ENCODE data around the gene MRPL36.
"Not testable (repeated sequence)": the region's sequence is repeated elsewhere in the genome, so short reads cannot be mapped to it uniquely, and the experiment has no call there.

Gene MRPL36

GRCh38 chr5:1799602-1800471, at the start of gene MRPL36:
TSS of gene MRPL36 (minus strand) at chr5:1799837. CDS start at chr5:1798935, 902 bp downstream.
- H3K4me1 ChIP-seq (ENCODE audit: insufficient read depth, low read length): no peaks in the 10 kb centered on the region
- H3K9ac ChIP-seq (ENCODE audit: low read depth, low read length): peak within 1 kb of the TSS; percentile 84
- H3K9me3 ChIP-seq (ENCODE audit: control insufficient read depth, insufficient read depth, low read length): no peaks in the 10 kb centered on the region
- peaks cover 27% of the 10 kb centered on the region for H3K36me3 ChIP-seq (ENCODE audit: insufficient read depth, low read length)

DNA sequence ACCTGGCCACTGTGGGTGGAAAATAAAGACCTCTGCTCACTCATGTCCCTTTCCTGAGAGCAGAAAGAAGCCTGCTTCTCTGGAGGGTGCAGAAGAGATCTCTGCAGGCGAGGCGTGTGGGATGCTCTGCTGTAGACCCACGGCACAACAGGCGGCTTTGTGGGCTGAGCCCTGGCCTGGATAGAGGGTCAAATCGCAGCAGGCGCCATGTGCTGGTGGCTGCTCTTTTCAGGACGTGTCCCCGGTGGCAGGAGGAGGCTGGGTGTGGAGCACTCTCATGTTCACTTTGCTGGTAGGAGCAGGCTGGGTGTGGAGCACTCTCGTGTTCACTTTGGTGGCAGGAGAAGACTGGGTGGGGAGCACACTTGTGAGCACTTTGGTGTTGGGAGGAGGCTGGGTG, 48.0 kb upstream of the MRPL36 start:
- H3K9ac ChIP-seq (ENCODE audit: low read depth, low read length): no peak overlapping the region
- H3K4me1 ChIP-seq (ENCODE audit: insufficient read depth, low read length): peaks cover 6% of the 10 kb centered on the region; the same call in 1 of the 2 replicates
- H3K36me3 ChIP-seq (ENCODE audit: insufficient read depth, low read length): no peaks in the 10 kb centered on the region
- H3K9me3 ChIP-seq (ENCODE audit: control insufficient read depth, insufficient read depth, low read length): no peaks in the 10 kb centered on the region

- H3K9ac ChIP-seq (ENCODE audit: low read depth, low read length): no peak overlapping the region
- H3K4me1 ChIP-seq (ENCODE audit: insufficient read depth, low read length): peaks cover 6% of the 10 kb centered on the region; the same call in 1 of the 2 replicates
- no peaks in the 10 kb centered on the region for H3K36me3 ChIP-seq (ENCODE audit: insufficient read depth, low read length)
- H3K9me3 ChIP-seq (ENCODE audit: control insufficient read depth, insufficient read depth, low read length): no peaks in the 10 kb centered on the region
Observed at GRCh38 chr5:1847056-1847455, 47.4 kb upstream of the MRPL36 start.

- Histone ChIP-seq H3K4me1 (ENCODE audit: insufficient read depth, low read length) (peaks cover 2% of the 10 kb centered on the region; the same call in 1 of the 2 replicates), H3K9me3 (ENCODE audit: control insufficient read depth, insufficient read depth, low read length) (no peaks in the 10 kb centered on the region), H3K9ac (ENCODE audit: low read depth, low read length) (no peak overlapping the region), H3K36me3 (ENCODE audit: insufficient read depth, low read length) (no peaks in the 10 kb centered on the region)
Observed at GRCh38 chr5:1846583-1846982, 46.9 kb upstream of the MRPL36 start.

GRCh38 chr5:1845696-1846095, 46.1 kb upstream of the MRPL36 start:
- H3K9ac ChIP-seq (ENCODE audit: low read depth, low read length): no peak overlapping the region

GRCh38 chr5:1844708-1845436, 45.2 kb upstream of the MRPL36 start:
- Histone ChIP-seq H3K4me1 (ENCODE audit: insufficient read depth, low read length) (peaks cover 7% of the 10 kb centered on the region; the same call in 1 of the 2 replicates), H3K9ac (ENCODE audit: low read depth, low read length) (no peak overlapping the region), H3K36me3 (ENCODE audit: insufficient read depth, low read length) (no peaks in the 10 kb centered on the region), H3K9me3 (ENCODE audit: control insufficient read depth, insufficient read depth, low read length) (no peaks in the 10 kb centered on the region)

More at GRCh38 chr5:1845696-1846095, 46.1 kb upstream of the MRPL36 start:
- Histone ChIP-seq H3K4me1 (ENCODE audit: insufficient read depth, low read length) (peaks cover 7% of the 10 kb centered on the region; the same call in 1 of the 2 replicates), H3K36me3 (ENCODE audit: insufficient read depth, low read length) (no peaks in the 10 kb centered on the region), H3K9me3 (ENCODE audit: control insufficient read depth, insufficient read depth, low read length) (no peaks in the 10 kb centered on the region)

DNA sequence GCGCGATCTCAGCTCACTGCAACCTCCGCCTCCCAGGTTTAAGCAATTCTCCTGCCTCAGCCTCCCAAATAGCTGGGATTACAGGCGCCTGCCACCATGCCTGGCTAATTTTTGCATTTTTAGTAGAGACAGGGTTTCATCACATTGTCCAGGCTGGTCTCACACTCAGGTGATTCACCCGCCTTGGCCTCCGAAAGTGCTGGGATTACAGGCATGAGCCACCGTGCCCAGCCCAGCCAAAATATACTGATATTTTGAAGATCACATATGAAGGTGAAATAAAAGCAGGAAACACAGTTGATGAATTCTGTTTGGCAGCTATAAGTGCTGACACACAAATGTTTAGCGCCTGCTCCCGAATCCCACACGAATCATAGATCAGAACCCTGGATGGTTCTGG, 44.1 kb upstream of the MRPL36 start:
- not testable (repeated sequence) for H3K9ac ChIP-seq (ENCODE audit: low read depth, low read length); H3K4me1 ChIP-seq (ENCODE audit: insufficient read depth, low read length); H3K36me3 ChIP-seq (ENCODE audit: insufficient read depth, low read length); H3K9me3 ChIP-seq (ENCODE audit: control insufficient read depth, insufficient read depth, low read length)

DNA sequence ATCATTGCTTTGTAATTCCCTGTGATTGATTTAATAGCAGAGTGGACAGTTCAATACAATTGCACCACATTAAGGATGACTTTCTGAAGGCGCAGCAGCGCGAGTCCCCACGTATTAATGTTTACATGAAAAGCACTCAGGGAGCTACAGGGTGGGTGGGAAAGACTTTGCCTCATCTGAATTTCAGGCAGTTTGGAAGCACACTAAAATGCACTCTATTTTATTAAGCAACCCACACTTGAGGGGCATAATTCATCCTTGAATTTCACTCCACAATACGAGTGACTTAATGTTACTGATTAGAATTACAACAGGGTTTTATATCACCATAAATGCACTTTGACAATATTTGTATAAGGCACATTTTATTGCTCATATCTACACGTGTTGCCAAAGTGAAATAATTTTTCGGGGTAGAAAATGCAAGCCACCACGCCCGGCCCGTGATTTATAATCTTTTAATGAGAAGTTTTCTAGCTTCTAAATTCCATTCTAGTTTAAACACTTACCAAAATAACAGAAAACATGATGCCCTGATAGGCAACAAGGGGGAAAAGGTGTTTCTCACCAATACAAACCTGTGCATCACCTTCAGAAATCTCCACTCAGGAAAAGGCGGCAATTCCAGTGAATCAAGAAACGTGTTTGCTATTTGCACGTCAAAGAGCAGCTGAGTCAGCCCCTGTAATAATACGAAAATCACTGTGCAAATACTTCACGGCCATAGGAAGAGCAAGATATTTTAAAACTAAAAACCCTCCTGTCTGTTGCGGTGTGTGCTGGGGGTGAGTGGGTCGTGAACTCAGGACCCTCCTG, 42.6 kb upstream of the MRPL36 start:
- peaks cover 7% of the 10 kb centered on the region; the same call in 1 of the 2 replicates for H3K4me1 ChIP-seq (ENCODE audit: insufficient read depth, low read length)

DNA sequence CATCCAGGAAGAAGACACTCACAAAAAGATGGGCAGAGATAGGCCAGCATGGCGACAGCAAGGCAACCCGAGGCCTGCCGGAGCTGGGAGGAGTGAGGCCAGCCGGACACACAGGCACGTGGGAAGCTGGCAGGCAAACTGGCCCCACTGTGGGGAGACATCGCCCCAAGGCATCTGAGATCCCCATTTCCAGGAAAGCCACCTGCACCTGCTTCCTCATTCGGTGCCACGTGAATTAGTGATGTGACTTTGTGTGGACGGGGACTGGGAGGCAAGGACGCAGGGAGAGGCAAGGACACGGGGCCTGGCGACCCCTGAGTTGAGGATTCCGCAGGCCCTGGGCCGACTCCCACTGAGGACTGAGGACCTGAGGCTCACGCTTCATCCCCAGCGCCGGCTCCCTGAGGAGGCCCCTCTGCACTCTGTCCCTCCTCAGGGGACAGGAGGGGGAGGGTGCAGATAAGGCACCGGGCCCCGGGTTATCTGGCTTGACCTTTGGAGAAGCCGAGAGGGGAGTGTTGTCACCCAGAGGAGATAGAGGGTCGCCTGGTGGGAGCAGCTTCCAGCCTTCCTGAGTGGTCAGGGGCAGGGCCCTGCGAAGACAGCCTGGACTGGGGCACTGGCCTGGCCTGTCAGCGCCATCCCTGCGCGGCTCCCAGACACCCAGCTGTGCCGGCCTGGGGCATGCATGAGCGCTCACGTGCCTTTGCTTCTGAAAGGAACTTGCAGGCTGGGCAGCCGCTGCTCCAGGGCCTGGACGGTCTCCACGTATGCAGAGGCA, 41.3 kb upstream of the MRPL36 start:
- Histone ChIP-seq H3K9ac (ENCODE audit: low read depth, low read length) (no peak overlapping the region), H3K4me1 (ENCODE audit: insufficient read depth, low read length) (peaks cover 7% of the 10 kb centered on the region; the same call in 1 of the 2 replicates), H3K36me3 (ENCODE audit: insufficient read depth, low read length) (no peaks in the 10 kb centered on the region)

More for the DNA sequence above, 42.6 kb upstream of the MRPL36 start:
- Histone ChIP-seq H3K9me3 (ENCODE audit: control insufficient read depth, insufficient read depth, low read length) (no peaks in the 10 kb centered on the region), H3K36me3 (ENCODE audit: insufficient read depth, low read length) (no peaks in the 10 kb centered on the region), H3K9ac (ENCODE audit: low read depth, low read length) (no peak overlapping the region)

DNA sequence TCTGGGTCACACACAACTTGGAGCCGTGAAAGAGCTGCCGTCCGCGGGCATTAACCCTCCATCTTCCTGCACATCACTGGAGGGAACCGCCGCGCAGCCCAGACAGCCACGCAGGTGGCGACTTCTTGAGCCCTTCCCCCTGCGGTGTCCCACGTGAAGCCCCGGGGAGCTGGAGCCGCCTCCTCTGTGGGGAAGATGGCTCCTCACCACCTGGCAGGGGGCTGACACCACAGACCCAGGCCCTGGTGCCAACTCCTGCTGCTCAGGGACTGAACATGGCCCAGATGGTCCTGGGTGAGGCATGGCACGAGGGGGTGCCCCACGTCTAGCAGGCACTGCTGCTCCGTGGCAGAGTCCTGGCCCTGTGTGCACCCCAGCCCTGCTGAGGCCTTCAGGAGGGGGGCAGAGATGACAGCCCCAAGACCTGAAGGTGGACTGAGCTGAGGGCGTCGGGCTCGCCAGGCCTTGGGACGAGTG, 40.5 kb upstream of the MRPL36 start:
- peaks cover 7% of the 10 kb centered on the region; the same call in 1 of the 2 replicates for H3K4me1 ChIP-seq (ENCODE audit: insufficient read depth, low read length)
- no peaks in the 10 kb centered on the region for H3K36me3 ChIP-seq (ENCODE audit: insufficient read depth, low read length)
- H3K9me3 ChIP-seq (ENCODE audit: control insufficient read depth, insufficient read depth, low read length): no peaks in the 10 kb centered on the region
- H3K9ac ChIP-seq (ENCODE audit: low read depth, low read length): no peak overlapping the region

More for the DNA sequence above, 41.3 kb upstream of the MRPL36 start:
- H3K9me3 ChIP-seq (ENCODE audit: control insufficient read depth, insufficient read depth, low read length): no peaks in the 10 kb centered on the region

- H3K4me1 ChIP-seq (ENCODE audit: insufficient read depth, low read length): peaks cover 7% of the 10 kb centered on the region; the same call in 1 of the 2 replicates
- no peak overlapping the region for H3K9ac ChIP-seq (ENCODE audit: low read depth, low read length)
- H3K9me3 ChIP-seq (ENCODE audit: control insufficient read depth, insufficient read depth, low read length): no peaks in the 10 kb centered on the region
- no peaks in the 10 kb centered on the region for H3K36me3 ChIP-seq (ENCODE audit: insufficient read depth, low read length)
Observed at GRCh38 chr5:1838013-1838412, 38.4 kb upstream of the MRPL36 start.

DNA sequence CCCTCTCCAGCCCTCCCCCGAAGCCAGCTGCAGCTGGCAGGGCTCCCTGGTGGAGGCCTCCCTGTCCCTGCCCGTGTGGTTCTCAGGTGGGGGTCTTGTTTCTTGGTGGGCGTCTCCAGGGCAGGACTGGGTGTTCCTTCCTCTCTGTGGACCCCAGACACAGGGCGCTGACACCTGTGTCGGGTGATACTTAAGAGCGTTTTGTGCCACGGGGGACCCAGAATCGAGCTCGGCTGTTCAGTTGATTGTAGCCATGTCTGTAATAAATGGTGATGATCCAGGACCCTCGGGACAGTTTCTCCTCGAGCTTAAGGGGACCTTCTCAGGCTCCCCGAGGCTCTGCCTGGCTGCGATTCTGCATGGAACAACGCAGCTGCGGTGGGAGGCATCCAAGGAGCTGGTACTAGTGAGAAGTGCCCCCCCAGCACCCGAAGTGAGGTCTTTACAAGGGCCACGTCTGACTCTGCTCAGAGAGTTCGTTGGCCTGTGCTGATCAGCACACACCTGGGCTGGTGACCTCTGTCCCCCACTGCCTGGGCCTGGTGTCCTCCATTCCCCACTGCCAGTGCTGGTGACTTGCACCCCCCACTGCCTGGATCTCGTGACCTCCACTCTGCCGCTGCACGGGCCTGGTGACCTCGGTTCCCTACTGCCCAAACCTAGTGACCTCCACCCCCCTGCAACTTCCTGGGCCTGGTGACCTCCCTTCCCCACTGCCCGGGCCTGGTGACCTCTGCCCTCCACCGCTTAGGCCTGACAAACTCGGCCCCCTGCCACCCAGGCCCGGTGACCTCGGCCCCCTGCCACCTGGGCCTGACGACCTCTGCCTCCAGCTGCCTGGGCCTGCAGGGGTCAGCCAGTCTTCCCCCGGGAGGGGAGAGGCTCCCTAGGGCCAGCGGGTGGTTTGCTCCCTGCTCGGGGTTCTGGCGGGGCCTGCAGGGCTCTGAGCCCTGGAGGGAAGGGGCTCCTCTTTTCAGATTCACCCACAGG, 37.5 kb upstream of the MRPL36 start:
- Histone ChIP-seq H3K36me3 (ENCODE audit: insufficient read depth, low read length) (no peaks in the 10 kb centered on the region), H3K9me3 (ENCODE audit: control insufficient read depth, insufficient read depth, low read length) (no peaks in the 10 kb centered on the region), H3K9ac (ENCODE audit: low read depth, low read length) (no peak overlapping the region), H3K4me1 (ENCODE audit: insufficient read depth, low read length) (peaks cover 7% of the 10 kb centered on the region; the same call in 1 of the 2 replicates)

All from ES-I3 (cell line).